OCI-LY7 (cell line): ENCODE data around the gene RNF224. TPM values are rescaled to one million over a fixed set of nuclear protein-coding genes. Genes with fewer than 3 reads are reported as not detected.

Experiments used
- BruUV-seq: library from RNA; stranded (reverse); fragments of 400-500 nt; replicated peaks from 2 replicates; lab custom pipeline; 2021; lab: Mats Ljungman, UMichigan
- CTCF ChIA-PET: fragments of 300-600 bp; sonication (Branson Sonifier 250); formaldehyde crosslinking; loops from one replicate; lab custom pipeline; 2022; ENCODE audit warnings: antibody characterized with exemption; ENCODE audit not compliant: unreplicated experiment; lab: Charles Lee
- POLR2A ChIA-PET: fragments of 300-600 bp; sonication (Branson Sonifier 250); formaldehyde crosslinking; loops from one replicate; lab custom pipeline; 2022; ENCODE audit warnings: antibody characterized with exemption; lab: Charles Lee
- DNase-seq: peaks from one replicate; pipeline ENCODE4 v3.0.0-alpha.2; 2015; ENCODE audit warnings: low spot score
- H2AFZ ChIP-seq: fragments of 200-600 bp; sonication (generic), shearing (Covaris generic); 2 replicates; pipeline ENCODE4 v1.6.1; 2014; ENCODE audit warnings: mild to moderate bottlenecking, antibody characterized with exemption, low read length, moderate library complexity
- H3K27ac ChIP-seq: fragments of 200-600 bp; sonication (generic); 2 replicates; pipeline ENCODE4 v1.5.1; 2014; ENCODE audit warnings: mixed run types, low read depth, mild to moderate bottlenecking, moderate library complexity, low read length, inconsistent platforms; ENCODE audit not compliant: poor library complexity, severe bottlenecking
- H3K36me3 ChIP-seq: fragments of 200-600 bp; sonication (generic); 2 replicates; pipeline ENCODE4 v1.6.1; 2014; ENCODE audit warnings: mild to moderate bottlenecking, antibody characterized with exemption, low read length, moderate library complexity, mixed read lengths; ENCODE audit not compliant: insufficient read depth
- H3K4me1 ChIP-seq: fragments of 200-600 bp; sonication (generic); 2 replicates; pipeline ENCODE4 v1.5.1; 2014; ENCODE audit warnings: mild to moderate bottlenecking, low read length; ENCODE audit not compliant: insufficient read depth, poor library complexity, severe bottlenecking
- H3K4me2 ChIP-seq: fragments of 200-600 bp; sonication (generic); 2 replicates; pipeline ENCODE4 v1.6.1; 2014; ENCODE audit warnings: mild to moderate bottlenecking, low read length
- H3K4me3 ChIP-seq: fragments of 200-600 bp; sonication (generic); 2 replicates; pipeline ENCODE4 v1.5.1; 2014; ENCODE audit warnings: mild to moderate bottlenecking, low read depth, low read length; ENCODE audit not compliant: poor library complexity, severe bottlenecking
- H3K79me2 ChIP-seq: fragments of 200-600 bp; sonication (generic); 2 replicates; pipeline ENCODE4 v1.6.1; 2016; ENCODE audit warnings: low read depth, mild to moderate bottlenecking, low read length, moderate library complexity, mixed read lengths; ENCODE audit not compliant: insufficient read depth
- H3K9me2 ChIP-seq: fragments of 200-600 bp; sonication (generic); 2 replicates; pipeline ENCODE4 v1.6.1; 2016; ENCODE audit warnings: mild to moderate bottlenecking, low read length, mixed read lengths; ENCODE audit not compliant: insufficient read depth
- H3K9me3 ChIP-seq: fragments of 200-600 bp; sonication (generic); 2 replicates; pipeline ENCODE4 v1.6.1; 2014; ENCODE audit warnings: mild to moderate bottlenecking, mixed run types, low read length, mixed read lengths
- H4K20me1 ChIP-seq: fragments of 200-600 bp; sonication (generic); 2 replicates; pipeline ENCODE4 v1.6.1; 2014; ENCODE audit warnings: mild to moderate bottlenecking, antibody characterized with exemption, low read length, moderate library complexity, mixed read lengths; ENCODE audit not compliant: insufficient read depth
- CTCF ChIP-seq: fragments of 200-600 bp; sonication (generic); conservative IDR thresholded peaks from 2 replicates; pipeline ENCODE4 v1.5.1; 2014; ENCODE audit warnings: mild to moderate bottlenecking, antibody characterized with exemption, low read length, moderate library complexity, mixed read lengths
- EZH2phosphoT487 ChIP-seq: fragments of 200-600 bp; sonication (generic); IDR thresholded peaks from 2 replicates; pipeline ENCODE4 v1.6.1; 2018; ENCODE audit warnings: low read depth, borderline replicate concordance, mild to moderate bottlenecking, mixed run types, antibody characterized with exemption, low read length, moderate library complexity, mixed read lengths
- intact Hi-C: fragments of 100-400 bp; cut with micrococcal nuclease; formaldehyde crosslinking; loops from one replicate; pipeline ENCODE4 v1.10.0; 2022; ENCODE audit not compliant: unreplicated experiment
- total RNA-seq, 2 experiments: library from RNA; depleted of rRNA in 1 of 2; stranded (reverse); fragments of >200 nt in 1 of 2; shearing (Covaris generic) in 1 of 2; gene quantifications; 2 replicates each; pipeline ENCODE4 v1.2.3, GENCODE V29; 2014 to 2022

Gene RNF224
- total RNA-seq, 2 experiments from 2014 or later: 0.13 to 0.30 TPM

- DNase-seq: no peak
- no peak overlapping the region for H3K4me2 ChIP-seq
- no peaks in the 10 kb centered on the region for H3K79me2 ChIP-seq
- no peak overlapping the region for H3K27ac ChIP-seq
- no peak overlapping the region for H2AFZ ChIP-seq
- no peaks in the 10 kb centered on the region for H3K36me3 ChIP-seq
- ChIA-PET CTCF (no interaction called here), POLR2A (no interaction called here)
- H3K4me1 ChIP-seq: peaks cover 26% of the 10 kb centered on the region
- no TSS peak for BruUV-seq
- H3K4me3 ChIP-seq: no peak overlapping the region
- no peaks in the 10 kb centered on the region for H3K9me3 ChIP-seq
- intact Hi-C loops: loop anchor here (2.0 kb wide), 1 partner anchor 157 kb away; no protein-coding TSS in a partner anchor
- H3K9me2 ChIP-seq: no peaks in the 10 kb centered on the region
- H4K20me1 ChIP-seq: no peaks in the 10 kb centered on the region
- TF ChIP-seq CTCF: no peak
- TF ChIP-seq EZH2phosphoT487: no peak
Observed at GRCh38 chr9:137225699-137226331, 1.5 kb upstream of the RNF224 start.

- no TSS peak for BruUV-seq
- Histone ChIP-seq H3K4me3 (no peak overlapping the region), H3K36me3 (no peaks in the 10 kb centered on the region), H3K4me2 (no peak overlapping the region), H3K9me2 (no peaks in the 10 kb centered on the region), H3K27ac (no peak overlapping the region), H3K4me1 (peaks cover 25% of the 10 kb centered on the region), H3K9me3 (no peaks in the 10 kb centered on the region), H3K79me2 (no peaks in the 10 kb centered on the region), H4K20me1 (no peaks in the 10 kb centered on the region), H2AFZ (no peak overlapping the region)
- no peak for DNase-seq
- intact Hi-C loops: loop anchor here (1.0 to 2.0 kb wide), 4 partner anchors 26 to 180 kb away; partner anchors contain the start of genes NPDC1 and TPRN
- ChIA-PET CTCF (interaction anchor here (0.6 kb wide), 1 partner anchor 33 kb away, joined by 3 read pairs; no protein-coding TSS in a partner anchor), POLR2A (no interaction called here)
- TF ChIP-seq CTCF: no peak
- TF ChIP-seq EZH2phosphoT487: no peak
Observed at GRCh38 chr9:137226338-137227053, 806 bp upstream of the RNF224 start.
